GM19025 (cell line): ENCODE measurements around the gene N4BP3.
A peak's percentile ranks its signal among the peaks of the same experiment; 100 is the strongest.

Source experiments
- ATAC-seq: cut with Tn5 transposase; IDR thresholded peaks from one replicate; pipeline ENCODE4 v1.9.1; 2021; ENCODE audit warnings: mild to moderate bottlenecking, low read depth, moderate library complexity; ENCODE audit not compliant: unreplicated experiment

The N4BP3 gene

DNA sequence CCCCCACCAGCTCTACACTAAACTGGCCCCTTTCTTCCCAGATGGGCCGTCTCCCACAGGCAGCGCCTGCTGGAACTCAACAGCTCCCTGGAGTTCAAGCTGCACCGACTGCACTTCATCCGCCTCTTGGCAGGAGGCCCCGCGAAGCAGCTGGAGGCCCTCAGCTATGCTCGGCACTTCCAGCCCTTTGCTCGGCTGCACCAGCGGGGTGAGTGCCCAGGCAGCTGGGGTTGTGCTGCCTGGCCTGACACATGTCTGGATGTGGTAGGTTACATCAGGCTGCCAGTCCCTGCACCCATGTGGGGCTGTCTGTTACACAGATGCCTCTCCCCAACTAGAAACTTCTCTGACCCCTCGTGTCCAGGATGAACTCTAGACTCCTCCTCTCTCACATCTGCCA, 30.6 kb downstream of the N4BP3 start:
- ATAC-seq = no peak

- ATAC-seq = no peak
Measured at GRCh38 chr5:178145965-178146820, 32.9 kb downstream of the N4BP3 start.

- no peak for ATAC-seq
Measured at GRCh38 chr5:178147406-178147805, 34.1 kb downstream of the N4BP3 start.

GRCh38 chr5:178149199-178149932, 36.0 kb downstream of the N4BP3 start:
- ATAC-seq = no peak

GRCh38 chr5:178150977-178151734, 37.8 kb downstream of the N4BP3 start:
- ATAC-seq = no peak

- no peak for ATAC-seq
Measured at GRCh38 chr5:178152491-178153444, 39.4 kb downstream of the N4BP3 start.

DNA sequence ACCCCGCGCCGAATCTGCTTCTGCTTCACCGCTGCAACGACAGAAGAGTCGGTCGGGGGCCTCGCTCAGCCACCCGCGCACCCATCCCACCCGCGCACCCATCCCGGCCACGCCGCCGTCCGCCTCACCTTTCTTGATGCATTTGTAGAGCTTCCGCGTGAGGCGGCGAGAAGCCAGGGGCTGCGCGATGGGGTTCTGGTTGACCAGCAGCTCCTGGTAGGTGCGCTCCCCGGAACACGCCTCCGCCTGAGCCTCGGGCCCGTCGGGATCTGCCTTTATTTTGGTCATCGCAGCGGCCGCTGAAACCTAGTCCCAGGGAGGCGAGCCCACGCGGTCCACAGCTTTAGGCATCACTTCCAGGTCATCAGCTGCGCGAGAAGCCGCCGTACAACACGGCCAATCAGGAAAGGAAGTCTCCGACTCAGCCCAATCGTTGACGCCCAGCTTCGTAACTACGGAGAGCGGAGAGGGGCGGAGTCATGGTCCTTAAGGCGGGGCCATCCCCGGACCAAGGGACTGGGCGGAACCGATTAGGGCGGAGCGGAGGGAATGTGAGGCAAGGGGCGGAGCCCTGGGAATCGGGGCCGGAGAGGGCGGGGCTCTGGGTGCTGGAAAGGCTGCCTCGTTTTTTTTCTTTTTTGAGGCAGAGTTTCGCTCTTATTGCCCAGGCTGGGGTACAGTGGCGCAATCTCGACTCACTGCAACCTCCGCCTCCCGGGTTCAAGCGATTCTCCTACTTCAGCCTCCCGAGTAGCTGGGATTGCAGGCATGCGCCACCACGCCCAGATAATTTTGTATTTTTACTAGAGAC, 40.4 kb downstream of the N4BP3 start, which contains the start of gene NHP2:
Gene NHP2 (minus strand): TSS at position 356 of the 811 bp plus-strand sequence. CDS start 68 bp downstream, at position 288.
- peak; percentile 98 for ATAC-seq

DNA sequence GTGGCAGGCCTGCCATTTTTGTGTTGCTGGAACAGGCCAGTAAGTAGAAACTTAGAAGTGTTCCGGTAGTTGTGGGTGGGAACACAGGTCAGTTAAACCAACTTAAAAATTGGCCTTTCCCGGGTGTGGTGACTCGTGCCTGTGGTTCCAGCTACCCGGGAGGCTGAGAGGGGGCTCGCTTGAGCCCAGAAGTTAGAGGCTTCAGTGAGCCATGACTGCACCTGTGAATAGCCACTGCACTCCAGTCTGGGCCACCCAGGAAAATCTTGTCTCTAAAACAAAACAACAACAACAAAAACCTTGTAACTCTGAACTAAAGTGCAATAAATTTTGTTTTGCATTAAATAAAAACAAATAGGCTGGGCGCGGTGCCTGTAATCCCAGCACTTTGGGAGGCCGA, 41.7 kb downstream of the N4BP3 start:
- no peak for ATAC-seq

GRCh38 chr5:178160176-178160575, 46.8 kb downstream of the N4BP3 start:
- ATAC-seq = no peak

DNA sequence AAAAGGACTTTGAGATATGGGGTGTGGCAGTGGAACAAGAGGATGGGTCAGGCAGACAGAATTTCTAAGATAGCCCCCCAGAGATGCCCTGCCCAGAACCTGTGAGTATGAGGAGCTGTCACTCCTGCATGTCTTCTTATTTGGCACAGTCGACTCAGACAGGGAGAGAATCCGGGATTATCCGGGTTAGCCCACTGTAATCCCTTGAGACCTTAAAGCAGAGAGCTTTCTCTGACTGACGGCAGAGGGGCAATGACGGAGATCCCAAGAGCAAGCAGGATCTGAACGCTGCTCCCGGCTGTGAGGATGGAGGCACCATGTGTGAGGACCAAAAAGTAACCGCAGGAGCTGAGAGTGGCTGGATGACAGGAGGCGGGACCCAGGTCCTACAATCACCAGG, 49.1 kb downstream of the N4BP3 start:
- ATAC-seq = no peak

GRCh38 chr5:178163772-178164735, 50.7 kb downstream of the N4BP3 start:
- peak; percentile 90 for ATAC-seq

DNA sequence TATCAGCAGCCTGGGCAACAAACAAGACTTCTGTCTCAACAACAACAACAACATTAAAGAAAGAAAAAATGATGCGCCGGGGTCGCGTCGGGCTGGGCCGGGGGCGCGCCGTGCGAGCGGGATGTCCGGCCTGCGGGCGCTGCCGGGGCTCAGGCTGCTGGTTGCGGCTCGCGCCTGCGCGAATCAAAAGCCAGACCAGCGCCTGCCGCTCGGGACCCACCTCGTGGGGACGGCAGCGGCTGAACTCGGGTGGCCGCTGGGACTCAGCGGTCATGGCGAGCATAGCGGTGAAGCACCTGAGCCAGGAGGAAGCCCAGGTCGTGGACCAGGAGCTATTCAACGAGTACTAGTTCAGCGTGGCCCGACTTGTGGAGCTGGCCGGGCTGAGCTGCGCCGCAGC, 52.2 kb downstream of the N4BP3 start:
- ATAC-seq = no peak

- no peak for ATAC-seq
Measured at GRCh38 chr5:178170455-178170854, 57.1 kb downstream of the N4BP3 start.

- no peak for ATAC-seq
Measured at GRCh38 chr5:178174456-178174855, 61.1 kb downstream of the N4BP3 start.
